GM18868 (cell line): ENCODE data around the gene NCLN.
A peak's percentile ranks its signal among the peaks of the same experiment; 100 is the strongest.
"Not testable (repeated sequence)": the region's sequence is repeated elsewhere in the genome, so short reads cannot be mapped to it uniquely, and the experiment has no call there.

Source experiments
- ATAC-seq: cut with Tn5 transposase; IDR thresholded peaks from one replicate; pipeline ENCODE4 v1.9.1; 2021; ENCODE audit warnings: mild to moderate bottlenecking, moderate library complexity; ENCODE audit not compliant: unreplicated experiment

NCLN gene

GRCh38 chr19:3179739-3180293, 5.9 kb upstream of the NCLN start:
- no peak for ATAC-seq

DNA sequence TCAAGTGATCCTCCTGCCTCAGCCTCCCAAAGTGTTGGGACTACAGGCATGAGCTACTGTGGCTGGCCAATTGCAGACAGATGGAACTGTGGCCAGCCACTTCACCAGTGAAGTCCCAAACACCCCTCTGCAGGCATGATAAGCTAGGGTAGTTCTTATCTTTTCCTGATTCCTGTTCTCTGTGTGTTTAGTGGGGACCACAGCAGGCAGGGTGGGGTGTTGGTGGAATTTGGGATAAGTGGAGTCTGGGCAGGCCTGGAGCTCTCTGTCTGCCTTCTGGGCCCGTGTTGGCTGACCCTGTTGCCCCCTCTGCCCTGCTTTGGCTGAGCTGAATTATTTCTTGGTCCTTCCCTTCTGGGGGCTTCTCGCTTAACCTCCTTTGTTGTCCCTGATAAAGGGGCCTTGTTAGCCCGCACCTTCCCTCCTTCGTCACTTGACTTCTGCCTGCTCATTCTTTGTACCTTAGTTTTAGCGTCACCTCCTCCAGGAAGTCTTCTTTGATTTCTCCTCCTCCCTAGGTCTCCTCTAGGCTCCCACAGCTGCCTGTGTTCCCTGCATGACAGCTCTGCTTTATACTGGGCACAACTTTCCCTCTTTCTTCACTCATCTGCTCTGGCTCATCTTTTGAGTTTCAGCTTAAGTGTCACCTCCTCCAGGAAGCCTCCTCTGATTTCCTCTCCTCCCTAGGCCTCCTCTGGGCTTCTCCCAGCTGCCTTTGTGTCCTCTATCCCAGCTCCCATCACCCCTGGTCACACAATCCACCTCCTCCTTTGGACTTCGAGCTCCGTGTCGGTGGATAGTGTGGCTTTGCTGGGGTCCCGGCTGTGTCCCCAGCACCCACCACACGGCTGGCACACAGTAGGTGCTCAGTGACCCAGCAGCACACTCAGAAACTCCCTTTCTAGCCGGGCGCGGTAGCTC, 1.7 kb upstream of the NCLN start:
- no peak for ATAC-seq

DNA sequence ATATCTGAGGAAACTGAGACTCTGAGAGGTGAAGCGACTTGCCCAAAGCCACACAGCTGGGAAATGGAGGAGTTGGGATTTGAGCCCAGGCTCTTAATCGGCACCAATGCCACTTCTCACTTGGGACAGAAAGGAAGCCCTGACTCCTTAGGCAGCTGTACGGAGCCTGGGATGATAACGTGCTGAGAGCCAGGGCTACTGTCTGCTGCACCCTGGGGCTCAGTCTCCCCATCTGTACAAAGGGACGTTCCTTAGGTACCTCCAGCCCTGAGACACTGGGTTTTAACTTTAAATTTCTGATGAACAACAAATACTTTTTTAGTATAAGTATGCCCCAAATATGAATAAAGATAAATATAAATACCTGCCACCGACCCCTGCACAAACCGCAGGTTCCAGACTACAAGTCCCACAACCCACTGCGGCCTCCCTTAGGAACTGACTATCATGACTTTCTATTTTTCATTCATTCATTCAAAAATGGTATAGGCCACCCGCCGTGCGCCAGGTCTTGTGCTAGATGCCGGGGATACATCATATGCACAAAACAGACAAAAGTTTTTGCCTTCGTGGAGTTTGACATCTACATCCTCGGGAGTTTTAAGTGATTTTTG, 776 bp upstream of the NCLN start:
- peak; percentile 11 for ATAC-seq

DNA sequence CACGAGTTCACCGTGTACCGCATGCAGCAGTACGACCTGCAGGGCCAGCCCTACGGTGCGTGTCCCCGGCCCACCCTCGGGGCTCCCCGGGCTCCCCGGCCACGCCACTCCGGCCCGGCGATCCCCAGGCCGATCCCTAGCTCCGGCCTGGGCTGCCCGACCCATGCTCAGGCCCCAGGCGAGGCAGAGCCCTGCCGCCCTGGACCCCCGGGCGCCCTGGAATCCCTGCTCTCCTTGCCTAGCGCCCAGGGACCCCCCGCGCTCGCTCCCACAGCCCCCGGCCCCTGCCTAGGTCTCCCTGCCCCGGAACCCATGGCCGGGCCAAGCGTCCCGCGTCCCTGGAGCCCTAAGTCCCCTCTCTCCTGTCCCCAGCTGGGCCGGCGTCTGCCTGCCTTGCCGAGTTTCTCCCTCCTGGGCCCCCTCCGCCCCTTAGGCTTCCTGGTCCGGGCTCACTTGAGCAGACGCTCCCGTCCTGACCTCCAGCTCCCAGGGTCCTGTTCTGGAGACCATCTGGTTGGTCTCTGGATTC, 494 bp downstream of the NCLN start:
- ATAC-seq = no peak

- no peak for ATAC-seq
Observed at GRCh38 chr19:3186891-3187661, 1.3 kb downstream of the NCLN start.

DNA sequence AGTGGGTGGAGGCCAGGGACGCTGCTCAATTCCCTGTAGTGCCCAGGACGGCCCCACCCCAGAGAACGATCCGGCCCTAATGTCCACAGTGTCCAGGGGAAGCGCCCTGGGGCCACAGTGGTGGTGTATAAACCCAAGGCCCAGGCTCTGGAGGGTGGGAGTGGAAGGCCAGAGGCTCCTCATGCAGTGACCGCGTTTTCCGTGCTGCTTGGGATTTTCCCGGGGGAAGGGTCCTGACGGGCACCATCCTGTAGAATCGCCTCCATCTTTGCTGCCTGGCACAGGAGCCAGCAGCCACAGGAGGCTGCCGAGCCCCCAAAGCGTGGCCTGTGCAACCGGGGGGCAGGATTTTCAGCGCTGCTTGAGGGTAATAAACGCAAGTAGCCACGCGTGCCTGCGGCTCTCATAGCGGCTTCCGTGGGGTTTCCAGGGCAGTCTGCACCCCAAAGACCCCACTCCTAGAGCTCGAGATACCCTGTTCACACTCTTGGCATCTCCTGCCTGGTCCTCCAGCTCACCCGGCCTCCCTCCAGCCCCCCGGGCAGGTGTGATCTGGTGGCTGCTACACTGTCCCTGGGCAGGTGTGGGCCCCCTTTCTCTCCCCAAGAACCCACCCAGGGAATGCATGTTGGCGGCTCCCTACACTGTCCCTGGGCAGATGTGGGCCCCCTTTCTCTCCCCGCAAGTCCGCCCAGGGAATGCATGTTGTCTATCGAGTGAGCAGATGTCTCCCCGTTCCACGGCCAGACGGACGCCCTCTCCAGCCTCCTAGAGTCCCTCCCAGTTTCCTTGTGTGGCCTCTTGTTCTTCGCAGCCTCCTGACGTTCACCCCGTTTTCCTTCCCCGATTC, 2.2 kb downstream of the NCLN start:
- no peak for ATAC-seq

GRCh38 chr19:3188627-3189596, 3.2 kb downstream of the NCLN start:
- ATAC-seq = no peak

GRCh38 chr19:3189702-3190469, 4.2 kb downstream of the NCLN start:
- ATAC-seq = no peak

GRCh38 chr19:3190470-3190770, 4.7 kb downstream of the NCLN start:
- no peak for ATAC-seq

GRCh38 chr19:3190921-3191805, 5.4 kb downstream of the NCLN start:
- ATAC-seq = no peak

DNA sequence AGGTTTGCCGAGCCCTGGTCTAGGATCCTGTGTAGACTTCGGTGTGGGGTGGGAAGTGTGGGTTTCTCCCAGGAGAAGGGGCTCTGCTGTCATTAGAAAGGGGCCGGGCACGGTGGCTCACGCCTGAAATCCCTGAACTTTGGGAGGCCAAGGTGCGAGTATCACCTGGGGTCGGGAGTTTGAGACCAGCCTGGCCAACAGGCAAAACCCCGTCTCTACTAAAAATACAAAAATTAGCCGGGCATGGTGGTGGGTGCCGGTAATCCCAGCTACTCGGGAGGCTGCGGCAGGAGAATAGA, 6.0 kb downstream of the NCLN start:
- ATAC-seq = not testable (repeated sequence)

DNA sequence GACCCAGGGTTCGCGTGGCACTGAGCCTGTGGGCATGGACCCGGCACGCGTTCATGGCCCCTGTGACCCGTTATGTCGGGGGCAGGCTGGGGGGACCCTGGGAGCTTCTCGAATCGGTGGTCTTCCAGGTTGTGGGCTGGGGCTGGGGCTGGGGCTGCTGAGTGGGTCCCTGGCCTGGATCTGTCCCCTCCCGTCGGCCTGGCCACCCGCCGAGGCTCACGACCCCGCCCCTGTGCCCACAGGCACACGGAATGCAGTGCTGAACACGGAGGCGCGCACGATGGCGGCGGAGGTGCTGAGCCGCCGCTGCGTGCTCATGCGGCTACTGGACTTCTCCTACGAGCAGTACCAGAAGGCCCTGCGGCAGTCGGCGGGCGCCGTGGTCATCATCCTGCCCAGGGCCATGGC, 6.5 kb downstream of the NCLN start:
- ATAC-seq = no peak

DNA sequence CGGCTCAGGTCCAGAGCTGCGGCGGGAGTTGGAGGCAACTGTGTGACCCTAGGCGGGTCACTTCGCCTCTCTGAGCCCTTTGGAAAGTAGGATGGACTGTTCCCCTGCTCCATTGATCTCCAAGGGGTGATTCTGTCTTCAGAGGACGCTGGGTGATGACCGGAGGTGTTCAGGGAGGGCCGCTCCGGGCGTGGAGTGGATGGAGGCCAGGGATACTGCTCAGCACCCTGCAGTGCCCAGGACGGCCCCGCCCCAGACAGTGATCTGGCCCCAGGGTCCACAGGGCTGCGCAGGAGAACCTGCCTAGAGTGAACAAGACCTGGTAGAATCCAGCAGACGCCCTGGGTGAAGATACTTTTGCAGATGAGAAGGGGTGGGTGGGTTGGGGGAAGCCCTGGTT, 7.0 kb downstream of the NCLN start:
- no peak for ATAC-seq

DNA sequence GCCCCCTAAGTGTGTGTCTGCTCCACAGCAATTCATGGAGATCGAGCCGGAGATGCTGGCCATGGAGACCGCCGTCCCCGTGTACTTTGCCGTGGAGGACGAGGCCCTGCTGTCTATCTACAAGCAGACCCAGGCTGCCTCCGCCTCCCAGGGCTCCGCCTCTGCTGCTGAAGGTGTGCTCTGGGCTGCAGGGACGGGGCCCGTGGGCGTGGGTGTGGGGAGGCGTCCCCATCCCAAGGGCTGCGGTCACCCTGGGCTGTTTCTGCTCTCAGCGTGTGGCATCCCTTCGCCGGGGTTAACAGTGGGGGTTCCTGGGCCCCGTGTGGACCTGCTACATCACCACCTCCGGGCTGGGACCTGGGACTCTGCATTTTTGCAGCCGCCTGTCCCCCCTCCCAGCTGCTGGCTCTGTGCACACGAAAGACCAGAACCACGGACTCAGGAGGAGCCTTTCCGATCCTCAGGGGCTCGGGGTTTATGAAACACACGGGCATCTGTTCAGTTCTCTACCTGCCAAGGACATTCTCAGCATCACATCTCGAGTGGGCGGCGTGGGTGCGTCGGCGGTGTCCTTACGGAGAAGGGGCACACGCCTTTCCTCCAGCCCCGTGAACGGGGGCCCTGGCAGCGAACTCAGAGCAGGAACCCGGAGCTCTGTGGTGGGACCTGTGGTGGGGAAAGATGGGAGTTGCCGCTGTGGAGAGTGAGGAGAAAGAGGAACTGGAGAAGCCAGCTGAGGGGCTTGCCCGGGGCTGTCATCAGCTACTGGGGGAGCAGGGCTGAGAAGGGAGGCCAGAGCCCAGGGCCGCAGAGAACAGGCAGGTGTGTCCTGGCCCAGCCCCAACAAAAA, 7.8 kb downstream of the NCLN start:
- no peak for ATAC-seq

- ATAC-seq = no peak
Observed at GRCh38 chr19:3194106-3195087, 8.7 kb downstream of the NCLN start.
